Measurements from ENCODE around the gene KCNQ2. TPM values are rescaled to one million over a fixed set of nuclear protein-coding genes. Genes with fewer than 3 reads are reported as not detected.

Gene KCNQ2
- total and polyA plus RNA-seq, 2 experiments from 2014 or later = 68.5 to 92.4 TPM

GRCh38 chr20:63464289-63464635, 8.2 kb downstream of the KCNQ2 start:
- Histone ChIP-seq H3K9me2 (ENCODE audit: insufficient read depth) (no peaks in the 10 kb centered on the region), H2AFZ (no peak overlapping the region), H3K27me3 (ENCODE audit: insufficient read depth) (no peaks in the 10 kb centered on the region), H3K4me1 (ENCODE audit: insufficient read depth) (peaks cover 4% of the 10 kb centered on the region; the same call in 1 of the 2 replicates), H3K4me3 (no peak overlapping the region), H3K27ac (ENCODE audit: low read depth) (no peak overlapping the region), H3F3A (replicated peaks; ENCODE audit: low read depth) (no peaks in the 10 kb centered on the region), H3K36me3 (ENCODE audit: insufficient read depth) (no peaks in the 10 kb centered on the region), H3K4me2 (no peak overlapping the region), H4K20me1 (replicated peaks; ENCODE audit: insufficient read depth) (peaks cover 10% of the 10 kb centered on the region), H3K79me2 (replicated peaks; ENCODE audit: insufficient read depth) (peaks cover 92% of the 10 kb centered on the region)
- H3K4me3 Mint-ChIP-seq = no peak overlapping the region
- no peaks in the 10 kb centered on the region; the same call in 2 of the 3 replicates for H3K9me3 Mint-ChIP-seq
- peaks cover 40% of the 10 kb centered on the region for H3K4me1 Mint-ChIP-seq
- no peak for ATAC-seq
- DNase-seq (ENCODE audit: low spot score) = no peak
- peaks cover 16% of the 10 kb centered on the region for H3K27me3 Mint-ChIP-seq (ENCODE audit: insufficient read depth, low read depth, poor library complexity)
- no peak for TF ChIP-seq ZNF331 (CRISPR knock-in tag; IDR thresholded peaks at IDR 0.05; ENCODE audit: low read depth)
- TF ChIP-seq CREB1 (CRISPR knock-in tag; IDR thresholded peaks at IDR 0.05; ENCODE audit: low read depth) = no peak
- no peak for TF ChIP-seq JUNB (IDR thresholded peaks at IDR 0.05; ENCODE audit: unreplicated experiment)
- no peak for TF ChIP-seq REST (IDR thresholded peaks at IDR 0.05; ENCODE audit: unreplicated experiment)
- no peak for TF ChIP-seq ZNF462 (CRISPR knock-in tag; IDR thresholded peaks at IDR 0.05)
- no peak for TF ChIP-seq ETS1 (IDR thresholded peaks at IDR 0.05)
- TF ChIP-seq EZH2 (IDR thresholded peaks at IDR 0.05; ENCODE audit: low read depth, unreplicated experiment) = no peak
- no peak for TF ChIP-seq CTCF (conservative IDR thresholded peaks at IDR 0.05; ENCODE audit: low read depth in 2 of 2)
- TF ChIP-seq NANOG (IDR thresholded peaks at IDR 0.05; ENCODE audit: borderline replicate concordance) = no peak
- no peak for TF ChIP-seq STAT1 (IDR thresholded peaks at IDR 0.05; ENCODE audit: unreplicated experiment)
- no peak for TF ChIP-seq POLR2AphosphoS5 (IDR thresholded peaks at IDR 0.05; ENCODE audit: low read depth)
- H3K36me3 Mint-ChIP-seq (ENCODE audit: low read depth) = no peaks in the 10 kb centered on the region; the same call in 2 of the 3 replicates
- H3K27ac Mint-ChIP-seq = no peak overlapping the region; the same call in 1 of the 2 replicates

Data from GM23338 (cell line).